Aorta (tissue), 5 donors: Measurements from ENCODE around the gene CPSF7. TPM values are rescaled to one million over a fixed set of nuclear protein-coding genes. Genes with fewer than 3 reads are reported as not detected.

ENCODE experiments used
- ATAC-seq: fragments of 200-7000 bp; cut with Tn5 transposase; one replicate; pipeline ENCODE4 v1.9.1; 2022; ENCODE audit warnings: moderate library complexity; ENCODE audit not compliant: low FRiP score
- DNase-seq, 2 donors: peaks; one replicate each; pipeline ENCODE4 v3.0.0-alpha.2; 2020
- H3K27ac ChIP-seq, 2 donors: one replicate each; pipeline ENCODE4 v1.5.1; 2013; ENCODE audit warnings: low read length in 2 of 2, mild to moderate bottlenecking in 2 of 2, moderate library complexity in 2 of 2, control low read depth in 1 of 2, inconsistent platforms in 1 of 2, low read depth in 1 of 2
- H3K27me3 ChIP-seq, 2 donors: one replicate each; pipeline ENCODE4 v1.6.1; 2013; ENCODE audit warnings: control low read depth in 1 of 2, low read length in 1 of 2, mild to moderate bottlenecking in 1 of 2, moderate library complexity in 1 of 2; ENCODE audit not compliant: insufficient read depth in 2 of 2, control insufficient read depth in 1 of 2
- H3K36me3 ChIP-seq, 2 donors: one replicate each; pipeline ENCODE4 v1.6.1; 2013; ENCODE audit warnings: control low read depth in 1 of 2, low read length in 1 of 2, mild to moderate bottlenecking in 1 of 2; ENCODE audit not compliant: insufficient read depth in 2 of 2, control insufficient read depth in 1 of 2
- H3K4me1 ChIP-seq, 2 donors: one replicate each; pipeline ENCODE4 v1.6.1; 2013; ENCODE audit warnings: low read length in 2 of 2, control low read depth in 1 of 2, mild to moderate bottlenecking in 1 of 2, moderate library complexity in 1 of 2; ENCODE audit not compliant: insufficient read depth in 2 of 2, control insufficient read depth in 1 of 2
- H3K4me3 ChIP-seq, 2 donors: one replicate each; pipeline ENCODE4 v1.5.1; 2013; ENCODE audit warnings: low read length in 2 of 2, control low read depth in 1 of 2, mild to moderate bottlenecking in 1 of 2
- H3K9me3 ChIP-seq: one replicate; pipeline ENCODE4 v1.6.1; 2013; ENCODE audit warnings: mild to moderate bottlenecking, low read length; ENCODE audit not compliant: control insufficient read depth
- WGBS, 2 donors: extraction: QIAGEN DNeasy Blood & Tissue Kit; methylation state at CpG; one replicate each; pipeline ENCODE4 v1.1.7; 2013; 5-methylcytosine and 5-hydroxymethylcytosine counted together
- intact Hi-C, 2 donors: fragments of 100-400 bp; cut with DNase I; formaldehyde crosslinking; loops; one replicate each; pipeline versions ENCODE4 v1.14.2 to v1.15.0; 2022
- polyA plus RNA-seq, 2 donors: library from polyadenylated mRNA; stranded (reverse); fragments of 200-250 nt; gene quantifications; one replicate each; pipeline ENCODE4 v1.2.3, GENCODE V29; 2013
- total RNA-seq, 2 donors: library from RNA; stranded (reverse); fragmentation: NEBNext Ultra II Directional; extraction: Animal tissue kit (Norgen Biotek cat#: 25700); gene quantifications; one replicate each; pipeline ENCODE4 v1.2.1, GENCODE V29; 2021
- donor health status: healthy with polysubstance abuse.
- donor health status: Bipolar disorder and iron deficiency.
- donor health status: DM: no; HTN: no; CAD: no.
- donor health status: DM: no; HTN: no; CAD: no.
- donor health status: DM: yes; HTN: yes; CAD: no.

CPSF7 gene
- total and polyA plus RNA-seq, 4 donors: 19.8 to 89.4 (median 65.0) TPM

DNA sequence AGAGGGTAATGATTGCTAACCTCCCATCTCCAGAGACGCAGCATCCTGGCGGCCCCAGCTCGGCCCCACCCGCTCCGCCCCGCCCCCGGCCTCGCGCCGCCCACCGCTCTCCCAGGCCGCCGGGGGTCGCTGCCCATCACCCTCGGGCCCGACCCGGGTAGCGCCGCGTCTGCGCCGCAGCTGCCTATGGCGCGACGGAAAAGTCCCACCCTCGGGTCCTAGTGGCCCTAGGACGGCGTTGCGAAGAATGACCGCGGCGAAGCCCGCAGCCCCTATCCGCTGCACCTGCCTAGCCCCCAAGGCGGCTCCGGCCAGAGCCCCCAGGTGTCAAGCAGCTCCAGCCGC, 457 bp downstream of the CPSF7 start:
- Histone ChIP-seq H3K36me3 (peaks cover 3 to 5% of the 10 kb centered on the region in 2 donors), H3K4me3 (peak overlapping the region; percentile 95 to 99), H3K9me3 (no peaks in the 10 kb centered on the region), H3K27me3 (no peaks in the 10 kb centered on the region), H3K27ac (peak overlapping the region; percentile 89 to 98), H3K4me1 (peaks cover 0 to 3% of the 10 kb centered on the region in 2 donors)
- WGBS, 2 donors: 0 to 1% methylated on average over 35 to 37 of the region's 37 CpGs
- DNase-seq: peak; percentile 69 to 90
- peak; percentile 85 for ATAC-seq
- intact Hi-C loops: no loop called here

DNA sequence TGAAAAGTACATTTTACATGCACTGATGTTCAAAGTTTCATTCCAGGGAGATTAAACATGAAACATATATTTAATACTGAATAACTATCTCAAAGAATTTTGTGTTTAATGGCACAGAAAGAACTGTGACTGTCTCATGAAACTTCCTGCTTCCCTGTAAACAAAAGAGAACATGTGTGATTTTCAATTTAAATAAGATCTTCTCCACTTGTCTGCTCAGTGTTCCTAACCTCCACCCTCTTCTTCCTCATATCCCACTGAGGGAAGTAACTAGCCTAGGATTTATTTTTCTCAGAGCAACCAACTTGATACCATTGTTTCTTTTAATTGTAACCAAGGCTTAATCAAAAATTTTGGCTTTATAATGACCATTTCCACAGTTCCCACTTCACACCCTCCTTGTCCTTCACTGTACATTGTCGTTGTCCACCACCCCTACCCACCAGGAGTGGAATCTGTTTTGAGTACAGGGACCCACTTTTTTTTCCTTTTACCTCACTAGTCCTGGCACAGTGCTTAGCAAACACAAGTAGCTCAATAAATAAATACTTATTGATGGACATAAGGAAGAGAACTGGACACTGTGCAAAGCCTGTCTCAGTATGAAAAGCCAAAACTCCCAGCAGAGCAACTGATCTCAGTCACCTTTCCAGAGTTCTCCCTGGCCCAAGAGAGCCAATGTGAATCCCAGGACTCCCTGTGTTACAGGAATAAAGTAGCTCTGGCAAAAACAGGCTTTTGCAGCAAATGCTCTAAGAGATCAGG, 4.2 kb downstream of the CPSF7 start:
- H3K4me3 ChIP-seq: no peak overlapping the region

DNA sequence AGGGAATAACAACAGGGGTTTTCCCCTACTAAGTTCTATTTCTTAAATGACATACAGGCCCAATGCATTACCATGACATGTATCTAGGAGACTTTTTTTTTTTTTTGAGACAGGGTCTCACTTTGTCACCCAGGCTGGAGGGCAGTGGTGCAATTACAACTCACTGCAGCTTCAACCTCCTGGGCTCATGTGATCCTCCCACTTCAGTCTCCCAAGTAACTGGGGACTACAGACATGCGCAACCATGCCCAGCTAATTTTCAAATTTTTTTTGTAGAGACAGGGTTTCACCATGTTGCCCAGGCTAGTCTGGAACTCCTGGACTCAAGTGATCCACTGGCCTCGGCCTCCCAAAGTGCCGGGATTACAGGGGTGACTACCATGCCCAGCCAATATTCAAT, 7.5 kb downstream of the CPSF7 start:
- Histone ChIP-seq H3K4me1 (peaks cover 0 to 3% of the 10 kb centered on the region in 2 donors), H3K9me3 (no peaks in the 10 kb centered on the region), H3K4me3 (no peak overlapping the region), H3K27me3 (no peaks in the 10 kb centered on the region), H3K27ac (no peak overlapping the region), H3K36me3 (peaks cover 8 to 13% of the 10 kb centered on the region in 2 donors)
- DNase-seq (no peak), ATAC-seq (no peak)
- intact Hi-C loops: no loop called here
- WGBS, 2 donors: 84 to 88% methylated on average over 3 of the region's 3 CpGs

More for the DNA sequence above, 4.2 kb downstream of the CPSF7 start:
- Histone ChIP-seq H3K27me3 (no peaks in the 10 kb centered on the region), H3K36me3 (peaks cover 5 to 8% of the 10 kb centered on the region in 2 donors), H3K4me1 (peaks cover 0 to 3% of the 10 kb centered on the region in 2 donors), H3K27ac (no peak overlapping the region), H3K9me3 (no peaks in the 10 kb centered on the region)
- intact Hi-C loops: no loop called here
- DNase-seq: no peak
- no peak for ATAC-seq
- 80 to 90% methylated on average over 1 of the region's 1 CpG for WGBS, 2 donors

DNA sequence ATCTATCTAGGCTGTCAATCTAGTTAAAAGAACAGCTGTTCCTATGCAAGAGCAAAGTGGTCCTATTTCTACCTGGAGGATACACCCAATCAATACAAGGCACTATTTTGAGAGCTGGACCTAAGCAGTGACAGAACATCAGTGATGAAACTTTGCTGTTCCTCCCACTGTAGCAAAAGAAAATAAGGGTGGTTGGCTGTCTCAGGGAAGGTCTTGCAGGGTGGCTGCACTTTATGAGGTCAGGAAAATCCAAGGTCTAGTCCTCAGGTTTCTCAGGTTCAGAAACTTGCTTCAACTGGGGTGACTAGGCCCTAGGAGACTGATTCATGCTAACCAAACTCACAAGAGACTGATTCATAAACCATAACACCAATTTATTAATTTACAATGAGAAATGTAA, 11.6 kb downstream of the CPSF7 start:
- DNase-seq (no peak), ATAC-seq (no peak)
- Histone ChIP-seq H3K4me1 (no peaks in the 10 kb centered on the region), H3K4me3 (no peak overlapping the region), H3K36me3 (peaks cover 17 to 21% of the 10 kb centered on the region in 2 donors), H3K27me3 (no peaks in the 10 kb centered on the region), H3K9me3 (no peaks in the 10 kb centered on the region), H3K27ac (no peak overlapping the region)
- intact Hi-C loops: no loop called here

DNA sequence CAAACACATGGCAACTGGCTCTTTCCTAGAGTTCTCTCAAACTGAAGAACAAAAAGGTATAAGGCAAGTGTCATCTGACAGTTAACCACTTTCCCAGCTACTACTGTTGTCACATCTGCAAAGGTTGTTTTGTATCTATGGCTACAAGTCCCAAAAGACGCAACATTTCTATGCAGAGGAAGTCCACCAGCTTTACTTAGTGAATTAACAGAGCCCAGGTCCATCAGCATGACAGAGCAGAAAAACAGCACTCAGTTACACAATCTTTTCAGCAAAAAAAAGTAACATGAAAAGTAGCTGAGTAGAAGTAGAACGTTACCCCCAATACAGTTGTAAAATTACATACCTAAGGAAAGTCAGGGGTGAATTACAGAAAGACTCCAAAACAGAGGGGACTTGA, 12.1 kb downstream of the CPSF7 start:
- intact Hi-C loops: no loop called here
- WGBS, 2 donors: 47 to 56% methylated on average over 2 of the region's 2 CpGs
- H3K4me3 ChIP-seq: no peak overlapping the region

DNA sequence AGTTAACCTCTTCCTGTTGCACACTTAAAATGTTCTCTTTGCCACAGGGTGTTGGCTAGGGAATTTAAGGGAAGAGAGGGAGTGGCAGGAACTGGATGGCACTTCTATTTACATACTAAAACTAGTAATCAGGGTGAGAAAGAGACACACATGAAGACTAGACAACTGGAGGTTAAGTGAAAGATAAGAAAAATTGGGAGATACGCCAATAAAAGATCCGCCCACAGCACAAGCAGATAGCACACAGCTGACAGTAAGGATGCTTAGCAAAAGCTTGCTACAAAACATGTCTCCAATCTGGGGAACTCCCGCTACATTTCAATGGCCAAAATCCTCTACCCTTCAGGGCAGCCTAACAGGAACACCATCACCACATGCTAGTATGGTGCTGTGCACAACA, 12.8 kb downstream of the CPSF7 start:
- no peaks in the 10 kb centered on the region for H3K4me1 ChIP-seq
- peaks cover 17 to 22% of the 10 kb centered on the region in 2 donors for H3K36me3 ChIP-seq
- H3K27me3 ChIP-seq: no peaks in the 10 kb centered on the region
- DNase-seq (no peak), ATAC-seq (no peak)
- no peaks in the 10 kb centered on the region for H3K9me3 ChIP-seq
- 75 to 78% methylated on average over 3 of the region's 3 CpGs for WGBS, 2 donors
- H3K27ac ChIP-seq: no peak overlapping the region
- no peak overlapping the region for H3K4me3 ChIP-seq
- intact Hi-C loops: no loop called here

More for the DNA sequence above, 12.1 kb downstream of the CPSF7 start:
- H3K9me3 ChIP-seq: no peaks in the 10 kb centered on the region
- peaks cover 17 to 21% of the 10 kb centered on the region in 2 donors for H3K36me3 ChIP-seq
- no peaks in the 10 kb centered on the region for H3K4me1 ChIP-seq
- DNase-seq: no peak
- no peak overlapping the region for H3K27ac ChIP-seq
- H3K27me3 ChIP-seq: no peaks in the 10 kb centered on the region
- no peak for ATAC-seq

DNA sequence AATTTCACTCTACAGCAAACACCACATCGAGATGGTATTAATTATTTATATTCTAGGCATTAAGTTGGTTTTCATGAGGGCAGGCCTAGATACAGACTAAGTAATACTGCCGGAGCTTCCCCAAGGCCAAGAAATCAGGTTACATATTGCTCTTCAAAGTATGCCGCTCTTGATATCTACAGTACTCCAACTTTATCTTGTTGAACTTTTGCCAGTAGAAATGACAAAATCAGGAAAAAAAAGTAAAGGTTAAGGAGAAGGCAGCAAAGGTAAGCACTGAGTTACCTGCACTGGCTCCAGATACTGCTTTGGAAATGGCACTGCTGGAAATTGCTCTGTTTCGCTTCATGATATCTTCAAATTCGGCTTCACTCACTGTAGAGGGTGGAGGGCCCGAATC, 14.4 kb downstream of the CPSF7 start:
- Histone ChIP-seq H3K27ac (no peak overlapping the region), H3K4me3 (no peak overlapping the region), H3K9me3 (no peaks in the 10 kb centered on the region), H3K4me1 (no peaks in the 10 kb centered on the region), H3K27me3 (no peaks in the 10 kb centered on the region), H3K36me3 (peaks cover 21 to 23% of the 10 kb centered on the region in 2 donors)
- intact Hi-C loops: no loop called here
- ATAC-seq (no peak), DNase-seq (no peak)
- 91 to 93% methylated on average over 6 of the region's 6 CpGs for WGBS, 2 donors

DNA sequence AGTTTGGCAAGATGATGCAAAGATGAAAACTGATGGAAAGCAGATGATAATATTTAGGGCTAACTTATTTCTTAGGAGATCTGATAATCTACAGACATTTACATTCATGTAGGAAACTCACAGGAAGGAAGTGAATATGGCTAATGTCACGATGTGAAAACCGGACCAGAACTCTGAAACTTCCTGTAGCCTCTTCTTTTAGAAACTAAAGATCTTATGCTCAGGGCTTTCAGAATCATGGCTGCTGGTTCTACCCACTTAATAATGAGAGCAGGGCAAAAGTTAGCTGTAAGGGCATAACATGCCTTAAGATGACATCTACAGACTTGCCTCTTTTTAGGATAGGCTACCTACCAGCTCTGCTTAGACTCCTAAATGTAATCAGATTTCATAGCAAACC, 15.2 kb downstream of the CPSF7 start:
- Histone ChIP-seq H3K36me3 (peaks cover 21% of the 10 kb centered on the region in 2 donors), H3K27ac (no peak overlapping the region)
- WGBS, 2 donors: 88 to 95% methylated on average over 2 of the region's 2 CpGs

DNA sequence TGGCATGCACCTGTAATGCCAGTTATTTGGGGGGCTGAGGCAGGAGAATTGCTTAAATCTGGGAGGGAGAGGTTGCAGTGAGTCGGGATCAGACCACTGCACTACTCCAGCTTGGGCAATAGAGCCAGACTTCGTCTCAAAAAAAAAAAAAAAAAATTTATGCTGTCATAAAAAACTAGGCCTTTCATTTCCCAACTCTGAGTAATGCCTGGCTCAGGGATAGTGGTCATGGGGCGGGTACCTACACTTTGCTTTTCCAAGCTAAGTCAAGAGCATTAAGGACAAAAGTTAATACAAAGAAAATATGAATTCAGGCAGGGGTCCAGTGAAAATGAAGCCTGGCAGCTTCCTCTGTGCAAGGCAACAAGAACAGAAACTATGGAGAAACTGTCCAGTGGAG, 16.3 kb downstream of the CPSF7 start:
- H3K36me3 ChIP-seq: peaks cover 21% of the 10 kb centered on the region in 2 donors
- intact Hi-C loops: no loop called here
- H3K4me1 ChIP-seq: no peaks in the 10 kb centered on the region
- WGBS, 2 donors: 3 to 13% methylated on average over 3 of the region's 3 CpGs
- H3K4me3 ChIP-seq: no peak overlapping the region
- no peak overlapping the region for H3K27ac ChIP-seq
- H3K9me3 ChIP-seq: no peaks in the 10 kb centered on the region
- DNase-seq (no peak), ATAC-seq (no peak)
- no peaks in the 10 kb centered on the region for H3K27me3 ChIP-seq

More for the DNA sequence above, 15.2 kb downstream of the CPSF7 start:
- DNase-seq (no peak), ATAC-seq (no peak)
- Histone ChIP-seq H3K9me3 (no peaks in the 10 kb centered on the region), H3K4me3 (no peak overlapping the region), H3K4me1 (no peaks in the 10 kb centered on the region), H3K27me3 (no peaks in the 10 kb centered on the region)
- intact Hi-C loops: no loop called here
